ENCODE results near the gene HPS6.

DNA sequence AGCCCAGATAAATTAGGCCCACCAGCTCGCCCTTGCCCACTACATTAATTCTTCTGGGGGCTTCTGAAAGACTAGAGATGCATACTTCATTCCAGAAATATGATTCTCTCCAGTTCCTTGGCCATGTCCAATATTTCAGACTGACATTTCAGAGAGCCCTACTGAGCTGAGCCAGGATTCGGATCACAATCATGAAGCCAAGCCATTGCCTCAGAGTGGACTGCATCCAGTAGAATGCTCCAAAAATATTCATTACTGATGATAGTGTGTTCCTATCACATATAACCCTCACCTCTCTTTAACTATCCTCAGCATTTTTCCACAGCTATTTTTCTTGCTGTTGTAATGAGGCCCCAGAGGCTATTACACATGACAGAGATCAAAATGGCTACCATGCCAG is 47.9 kb upstream of the HPS6 start:
- TF ChIP-seq, protein P1, sequence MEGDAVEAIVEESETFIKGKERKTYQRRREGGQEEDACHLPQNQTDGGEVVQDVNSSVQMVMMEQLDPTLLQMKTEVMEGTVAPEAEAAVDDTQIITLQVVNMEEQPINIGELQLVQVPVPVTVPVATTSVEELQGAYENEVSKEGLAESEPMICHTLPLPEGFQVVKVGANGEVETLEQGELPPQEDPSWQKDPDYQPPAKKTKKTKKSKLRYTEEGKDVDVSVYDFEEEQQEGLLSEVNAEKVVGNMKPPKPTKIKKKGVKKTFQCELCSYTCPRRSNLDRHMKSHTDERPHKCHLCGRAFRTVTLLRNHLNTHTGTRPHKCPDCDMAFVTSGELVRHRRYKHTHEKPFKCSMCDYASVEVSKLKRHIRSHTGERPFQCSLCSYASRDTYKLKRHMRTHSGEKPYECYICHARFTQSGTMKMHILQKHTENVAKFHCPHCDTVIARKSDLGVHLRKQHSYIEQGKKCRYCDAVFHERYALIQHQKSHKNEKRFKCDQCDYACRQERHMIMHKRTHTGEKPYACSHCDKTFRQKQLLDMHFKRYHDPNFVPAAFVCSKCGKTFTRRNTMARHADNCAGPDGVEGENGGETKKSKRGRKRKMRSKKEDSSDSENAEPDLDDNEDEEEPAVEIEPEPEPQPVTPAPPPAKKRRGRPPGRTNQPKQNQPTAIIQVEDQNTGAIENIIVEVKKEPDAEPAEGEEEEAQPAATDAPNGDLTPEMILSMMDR (IDR thresholded peaks at IDR 0.05): no peak
- no peak for TF ChIP-seq POLR2A (IDR thresholded peaks at IDR 0.05)
